ENCODE data around the gene MLPH.

Gene MLPH

GRCh38 chr2:237566401-237567235, 79.6 kb downstream of the MLPH start, which contains the start of gene PRLH:
Gene PRLH (plus strand): TSS chr2:237566574. CDS start chr2:237566574, 0 bp downstream.
- no peak for TF ChIP-seq CTCF (IDR thresholded peaks at IDR 0.05; ENCODE audit: low read depth, low read length)
- DNase-seq (ENCODE audit: extremely low read depth, low read depth), result no peak

DNA sequence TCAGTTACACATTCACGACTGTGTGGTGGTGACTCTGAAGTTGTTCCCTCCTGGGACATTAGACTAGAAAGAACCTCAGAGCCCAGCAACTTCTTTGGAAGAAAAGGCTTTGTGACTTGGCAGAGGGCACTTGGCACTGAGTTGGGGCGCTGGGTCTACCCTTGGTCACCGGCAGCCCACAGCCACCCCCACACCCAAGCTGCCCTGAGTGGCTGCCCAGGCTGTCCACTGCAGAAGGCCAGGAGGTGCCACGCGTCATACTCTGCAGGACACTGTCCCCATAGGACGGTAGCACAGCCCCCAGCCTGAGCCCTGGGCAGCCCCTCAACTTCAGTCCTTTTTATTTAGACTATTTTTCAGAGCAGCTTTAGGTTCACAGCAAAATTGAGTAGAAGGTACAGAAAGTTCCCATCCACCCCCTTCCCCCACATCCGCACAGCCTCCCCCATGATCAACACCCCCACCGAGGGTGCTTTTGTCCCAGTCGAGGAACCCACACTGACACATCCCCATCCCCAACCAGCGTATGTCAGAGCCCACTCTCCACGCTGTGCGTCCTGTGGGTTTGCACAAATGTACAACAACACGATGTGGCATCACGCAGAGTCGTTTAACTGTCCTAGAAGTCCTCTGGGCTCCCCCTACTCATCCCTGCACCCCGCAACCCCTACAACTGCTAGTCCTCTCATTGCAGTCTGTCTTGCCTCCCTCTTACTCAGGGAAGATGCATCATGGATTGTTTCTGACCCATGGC, 80.4 kb downstream of the MLPH start:
- no peak for TF ChIP-seq CTCF (IDR thresholded peaks at IDR 0.05; ENCODE audit: low read depth, low read length)
- no peak for DNase-seq (ENCODE audit: extremely low read depth, low read depth)

- no peak for TF ChIP-seq CTCF (IDR thresholded peaks at IDR 0.05; ENCODE audit: low read depth, low read length)
- DNase-seq (ENCODE audit: extremely low read depth, low read depth), result no peak
These were observed 81.1 kb downstream of the MLPH start for GRCh38 chr2:237568121-237568660.

DNA sequence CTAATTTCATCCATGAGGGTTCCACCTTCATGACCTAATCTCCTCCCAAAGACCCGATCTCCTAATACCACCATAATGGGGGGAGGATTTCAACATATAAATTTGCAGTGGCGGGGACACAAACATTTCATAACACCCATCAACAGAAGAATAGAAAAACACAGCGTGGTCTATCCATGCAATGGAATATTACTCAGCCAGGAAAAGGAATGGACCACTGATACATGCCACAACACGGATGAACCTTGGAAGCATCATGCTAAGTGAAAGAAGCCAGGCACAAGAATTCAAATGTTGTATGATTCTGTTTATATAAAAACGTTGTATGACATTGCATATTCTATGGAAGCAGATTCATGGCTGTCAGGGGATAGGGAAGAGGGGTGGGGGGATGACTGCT, 82.0 kb downstream of the MLPH start:
- no peak for TF ChIP-seq CTCF (IDR thresholded peaks at IDR 0.05; ENCODE audit: low read depth, low read length)
- no peak for DNase-seq (ENCODE audit: extremely low read depth, low read depth)

GRCh38 chr2:237569896-237570295, 82.8 kb downstream of the MLPH start:
- no peak for TF ChIP-seq CTCF (IDR thresholded peaks at IDR 0.05; ENCODE audit: low read depth, low read length)
- no peak for DNase-seq (ENCODE audit: extremely low read depth, low read depth)

GRCh38 chr2:237570776-237571335, 83.8 kb downstream of the MLPH start:
- TF ChIP-seq CTCF (IDR thresholded peaks at IDR 0.05; ENCODE audit: low read depth, low read length), result no peak
- no peak for DNase-seq (ENCODE audit: extremely low read depth, low read depth)

All from AG09319 (cell line).